DMS79 (cell line): ENCODE results near the gene PLEKHO2.

ENCODE experiments used
- DNase-seq: peaks from one replicate; lab custom pipeline; 2025; lab: John Stamatoyannopoulos, UW

The PLEKHO2 gene

GRCh38 chr15:64857421-64857820 lies 15.7 kb downstream of the PLEKHO2 start:
- DNase-seq, result no peak

GRCh38 chr15:64858021-64858575 lies 16.4 kb downstream of the PLEKHO2 start:
- no peak for DNase-seq

GRCh38 chr15:64859226-64859625 lies 17.5 kb downstream of the PLEKHO2 start:
- DNase-seq, result no peak

GRCh38 chr15:64861331-64861730 lies 19.6 kb downstream of the PLEKHO2 start:
- no peak for DNase-seq

- no peak for DNase-seq
Measured at GRCh38 chr15:64861960-64862359, 20.2 kb downstream of the PLEKHO2 start.

- no peak for DNase-seq
Measured at GRCh38 chr15:64862408-64862807, 20.7 kb downstream of the PLEKHO2 start.

- DNase-seq, result no peak
Measured at GRCh38 chr15:64864068-64864467, 22.4 kb downstream of the PLEKHO2 start.

- DNase-seq, result no peak
Measured at GRCh38 chr15:64865126-64865997, 23.6 kb downstream of the PLEKHO2 start.

GRCh38 chr15:64865998-64866520 lies 24.3 kb downstream of the PLEKHO2 start:
- DNase-seq, result no peak

- DNase-seq, result no peak
Measured at GRCh38 chr15:64869501-64869900, 27.8 kb downstream of the PLEKHO2 start.

GRCh38 chr15:64870353-64870752 lies 28.6 kb downstream of the PLEKHO2 start:
- no peak for DNase-seq

- no peak for DNase-seq
Measured at GRCh38 chr15:64875641-64876223, 34.0 kb downstream of the PLEKHO2 start.

- no peak for DNase-seq
Measured at GRCh38 chr15:64877435-64877834, 35.7 kb downstream of the PLEKHO2 start.

- DNase-seq, result no peak
Measured at GRCh38 chr15:64878705-64879104, 37.0 kb downstream of the PLEKHO2 start.

GRCh38 chr15:64883100-64883581 lies 41.4 kb downstream of the PLEKHO2 start:
- no peak for DNase-seq

- peak; percentile 5 for DNase-seq
Measured at GRCh38 chr15:64883997-64884511, 42.3 kb downstream of the PLEKHO2 start.

- no peak for DNase-seq
Measured at GRCh38 chr15:64884679-64885078, 43.0 kb downstream of the PLEKHO2 start.

GRCh38 chr15:64888336-64888735 lies 46.6 kb downstream of the PLEKHO2 start:
- DNase-seq, result no peak

GRCh38 chr15:64891561-64891960 lies 49.8 kb downstream of the PLEKHO2 start:
- DNase-seq, result no peak

GRCh38 chr15:64892847-64893403 lies 51.2 kb downstream of the PLEKHO2 start:
- no peak for DNase-seq

GRCh38 chr15:64893481-64894394 lies 52.0 kb downstream of the PLEKHO2 start:
- DNase-seq, result peak; percentile 75
